Mesenchymal stem cell (in vitro differentiated cells and primary cell): ENCODE results near the gene NXT1.

Source experiments
- DNase-seq: peaks from one replicate; pipeline ENCODE4 v3.0.0-alpha.2; 2013
- H2AFZ ChIP-seq: one replicate; pipeline ENCODE4 v1.6.1; 2013; ENCODE audit warnings: low read depth, mild to moderate bottlenecking, control low read depth, inconsistent platforms, low read length, moderate library complexity
- H2AK5ac ChIP-seq: 2 replicates; pipeline ENCODE4 v1.6.1; 2013; ENCODE audit warnings: low read length, moderate library complexity, mild to moderate bottlenecking, inconsistent platforms; ENCODE audit not compliant: severe bottlenecking
- H2BK120ac ChIP-seq: one replicate; pipeline ENCODE4 v1.6.1; 2013; ENCODE audit warnings: low read depth, mild to moderate bottlenecking, inconsistent platforms, low read length, moderate library complexity
- H2BK12ac ChIP-seq, 2 experiments: one replicate each; pipeline ENCODE4 v1.6.1; 2013; ENCODE audit warnings: inconsistent platforms in 2 of 2, low read length in 2 of 2, mild to moderate bottlenecking in 2 of 2, moderate library complexity in 2 of 2, control low read depth in 1 of 2
- H2BK15ac ChIP-seq: one replicate; pipeline ENCODE4 v1.6.1; 2013; ENCODE audit warnings: mild to moderate bottlenecking, low read depth, inconsistent platforms; ENCODE audit not compliant: poor library complexity, severe bottlenecking
- H2BK5ac ChIP-seq: 2 replicates; pipeline ENCODE4 v1.6.1; 2013; ENCODE audit warnings: low read depth, mild to moderate bottlenecking, low read length, control low read depth, inconsistent platforms; ENCODE audit not compliant: poor library complexity, severe bottlenecking
- H3K14ac ChIP-seq, 2 experiments: one replicate each; pipeline ENCODE4 v1.6.1; 2013; ENCODE audit warnings: inconsistent platforms in 2 of 2, low read length in 2 of 2, control low read depth in 1 of 2, mild to moderate bottlenecking in 1 of 2, moderate library complexity in 1 of 2
- H3K18ac ChIP-seq, 2 experiments: one replicate each; pipeline ENCODE4 v1.6.1; 2013; ENCODE audit warnings: inconsistent platforms in 2 of 2, low read length in 2 of 2, control low read depth in 1 of 2, low read depth in 1 of 2, mild to moderate bottlenecking in 1 of 2
- H3K23ac ChIP-seq, 2 experiments: one replicate each; pipeline ENCODE4 v1.6.1; 2013; ENCODE audit warnings: inconsistent platforms in 2 of 2, low read length in 2 of 2, mild to moderate bottlenecking in 2 of 2, moderate library complexity in 2 of 2, control low read depth in 1 of 2
- H3K27ac ChIP-seq: 2 replicates; pipeline ENCODE4 v1.5.1; 2013; ENCODE audit warnings: mild to moderate bottlenecking, moderate library complexity, low read length, control low read depth, inconsistent platforms; ENCODE audit not compliant: poor library complexity, severe bottlenecking
- H3K27me3 ChIP-seq, 2 experiments: 2 replicates each; pipeline versions ENCODE4 v1.6.1 to v1.7.0; 2013; ENCODE audit warnings: low read length in 2 of 2, mild to moderate bottlenecking in 2 of 2, moderate library complexity in 2 of 2, control low read depth in 1 of 2, inconsistent platforms in 1 of 2; ENCODE audit not compliant: control insufficient read depth in 1 of 2, insufficient read depth in 1 of 2
- H3K36me3 ChIP-seq, 2 experiments: 2 replicates each; pipeline versions ENCODE4 v1.6.1 to v1.7.0; 2013; ENCODE audit warnings: low read length in 2 of 2, control low read depth in 1 of 2, inconsistent platforms in 1 of 2, low read depth in 1 of 2, mild to moderate bottlenecking in 1 of 2; ENCODE audit not compliant: insufficient read depth in 2 of 2, control insufficient read depth in 1 of 2
- H3K4ac ChIP-seq, 2 experiments: one replicate each; pipeline ENCODE4 v1.6.1; 2013; ENCODE audit warnings: inconsistent platforms in 2 of 2, low read length in 2 of 2, mild to moderate bottlenecking in 2 of 2, moderate library complexity in 2 of 2, control low read depth in 1 of 2, low read depth in 1 of 2
- H3K4me1 ChIP-seq: 2 replicates; pipeline ENCODE4 v1.6.1; 2013; ENCODE audit warnings: low read depth, low read length, control low read depth; ENCODE audit not compliant: control insufficient read depth, insufficient read depth
- H3K4me2 ChIP-seq: 2 replicates; pipeline ENCODE4 v1.6.1; 2013; ENCODE audit warnings: low read length, mild to moderate bottlenecking, inconsistent platforms; ENCODE audit not compliant: poor library complexity, severe bottlenecking
- H3K4me3 ChIP-seq, 2 experiments: 2 replicates each; pipeline versions ENCODE4 v1.5.1 to v1.7.0; 2013; ENCODE audit warnings: low read length in 2 of 2, mild to moderate bottlenecking in 2 of 2, control low read depth in 1 of 2, low read depth in 1 of 2; ENCODE audit not compliant: insufficient read depth in 1 of 2
- H3K79me1 ChIP-seq: replicated peaks from 2 replicates; pipeline ENCODE4 v1.6.1; 2013; ENCODE audit warnings: mild to moderate bottlenecking, control low read depth, low read length, inconsistent platforms; ENCODE audit not compliant: poor library complexity, severe bottlenecking
- H3K9ac ChIP-seq: 2 replicates; pipeline ENCODE4 v1.7.0; 2013; ENCODE audit warnings: mild to moderate bottlenecking, low read length, moderate library complexity
- H3K9me3 ChIP-seq: 2 replicates; pipeline ENCODE4 v1.7.0; 2013; ENCODE audit warnings: mild to moderate bottlenecking, low read length; ENCODE audit not compliant: control insufficient read depth
- H4K8ac ChIP-seq: one replicate; pipeline ENCODE4 v1.6.1; 2013; ENCODE audit warnings: inconsistent platforms, mild to moderate bottlenecking, low read length, moderate library complexity
- H4K91ac ChIP-seq: one replicate; pipeline ENCODE4 v1.6.1; 2013; ENCODE audit warnings: mild to moderate bottlenecking, low read length, inconsistent platforms
- WGBS: methylation state at CpG from one replicate; pipeline ENCODE4 v1.1.7; 2013; ENCODE audit warnings: mixed read lengths; 5-methylcytosine and 5-hydroxymethylcytosine counted together

NXT1 gene

GRCh38 chr20:23326774-23327173 lies 23.8 kb upstream of the NXT1 start:
- no peaks in the 10 kb centered on the region for H3K36me3 ChIP-seq
- H2BK120ac ChIP-seq, result no peak overlapping the region
- H3K23ac ChIP-seq, result no peak overlapping the region
- H3K4ac ChIP-seq, result no peak overlapping the region
- no peak overlapping the region for H3K9ac ChIP-seq
- no peak overlapping the region for H2AFZ ChIP-seq
- no peaks in the 10 kb centered on the region for H3K79me1 ChIP-seq
- H2BK12ac ChIP-seq, result no peak overlapping the region
- no peak overlapping the region for H3K4me3 ChIP-seq
- no peaks in the 10 kb centered on the region for H3K9me3 ChIP-seq
- H3K27ac ChIP-seq, result no peak overlapping the region
- WGBS, result 88% methylated on average over 8 of the region's 8 CpGs
- peaks cover 4% of the 10 kb centered on the region for H3K4me1 ChIP-seq
- no peak overlapping the region for H4K91ac ChIP-seq
- H2BK5ac ChIP-seq, result no peak overlapping the region
- DNase-seq, result no peak
- H3K14ac ChIP-seq, result peak overlapping the region in 1 of 2 experiments; percentile 44
- no peak overlapping the region for H2BK15ac ChIP-seq
- peaks cover 0 to 15% of the 10 kb centered on the region in 2 experiments for H3K27me3 ChIP-seq
- H4K8ac ChIP-seq, result no peak overlapping the region
- H2AK5ac ChIP-seq, result no peak overlapping the region
- no peak overlapping the region for H3K4me2 ChIP-seq
- H3K18ac ChIP-seq, result no peak overlapping the region

GRCh38 chr20:23327617-23328333 lies 22.8 kb upstream of the NXT1 start:
- H2AK5ac ChIP-seq, result no peak overlapping the region
- no peak overlapping the region for H3K4ac ChIP-seq
- no peaks in the 10 kb centered on the region for H3K79me1 ChIP-seq
- no peak overlapping the region for H3K9ac ChIP-seq
- no peak for DNase-seq
- H3K27ac ChIP-seq, result no peak overlapping the region
- H3K4me2 ChIP-seq, result no peak overlapping the region
- H4K8ac ChIP-seq, result no peak overlapping the region
- peaks cover 5% of the 10 kb centered on the region for H3K4me1 ChIP-seq
- H3K27me3 ChIP-seq, result peaks cover 0 to 15% of the 10 kb centered on the region in 2 experiments
- H2AFZ ChIP-seq, result no peak overlapping the region
- no peak overlapping the region for H3K18ac ChIP-seq
- H3K14ac ChIP-seq, result no peak overlapping the region
- no peak overlapping the region for H2BK15ac ChIP-seq
- no peaks in the 10 kb centered on the region for H3K9me3 ChIP-seq
- no peak overlapping the region for H2BK12ac ChIP-seq
- no peak overlapping the region for H2BK5ac ChIP-seq
- no peak overlapping the region for H4K91ac ChIP-seq
- 96% methylated on average over 15 of the region's 15 CpGs for WGBS
- H3K36me3 ChIP-seq, result no peaks in the 10 kb centered on the region
- no peak overlapping the region for H3K23ac ChIP-seq
- no peak overlapping the region for H3K4me3 ChIP-seq
- no peak overlapping the region for H2BK120ac ChIP-seq

- Histone ChIP-seq H2BK5ac (no peak overlapping the region), H3K23ac (no peak overlapping the region), H3K9ac (no peak overlapping the region), H2BK120ac (no peak overlapping the region), H2AFZ (no peak overlapping the region), H3K14ac (no peak overlapping the region), H3K36me3 (no peaks in the 10 kb centered on the region), H2AK5ac (no peak overlapping the region), H3K4me3 (no peak overlapping the region), H3K9me3 (no peaks in the 10 kb centered on the region), H4K91ac (no peak overlapping the region), H3K79me1 (no peaks in the 10 kb centered on the region), H3K4ac (no peak overlapping the region), H3K4me2 (no peak overlapping the region), H2BK15ac (no peak overlapping the region), H2BK12ac (no peak overlapping the region), H3K4me1 (peaks cover 10% of the 10 kb centered on the region), H3K27me3 (no peaks in the 10 kb centered on the region), H3K27ac (no peak overlapping the region), H4K8ac (no peak overlapping the region), H3K18ac (no peak overlapping the region)
- DNase-seq, result no peak
- WGBS, result 90% methylated on average over 7 of the region's 8 CpGs
These were observed 18.9 kb upstream of the NXT1 start for GRCh38 chr20:23331450-23332350.

DNA sequence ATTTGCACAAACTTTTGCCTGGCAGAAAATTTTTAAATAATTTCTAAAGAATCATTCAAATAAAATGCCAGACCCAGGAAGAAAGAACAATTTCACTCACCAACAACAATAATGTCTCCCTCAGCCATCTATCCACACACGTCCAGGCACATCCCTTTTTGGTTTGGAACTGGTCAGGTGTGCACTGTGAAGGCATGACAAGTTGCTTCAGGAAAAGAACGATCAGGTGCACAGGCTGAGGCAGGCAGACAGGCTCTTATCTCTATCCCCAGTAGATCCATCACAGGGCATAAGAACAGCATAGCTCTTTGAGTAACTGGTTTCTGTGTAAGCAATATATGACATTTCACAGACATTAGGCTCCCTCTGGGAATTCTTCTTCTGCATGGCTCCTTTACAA lies 18.1 kb upstream of the NXT1 start:
- no peak overlapping the region for H2AK5ac ChIP-seq
- no peak overlapping the region for H3K14ac ChIP-seq
- H3K36me3 ChIP-seq, result no peaks in the 10 kb centered on the region
- no peak overlapping the region for H2BK12ac ChIP-seq
- H3K18ac ChIP-seq, result no peak overlapping the region
- no peaks in the 10 kb centered on the region for H3K9me3 ChIP-seq
- H3K4me1 ChIP-seq, result peaks cover 11% of the 10 kb centered on the region
- no peak overlapping the region for H2BK120ac ChIP-seq
- H3K23ac ChIP-seq, result no peak overlapping the region
- no peak overlapping the region for H3K27ac ChIP-seq
- H3K4me2 ChIP-seq, result no peak overlapping the region
- no peak overlapping the region for H4K91ac ChIP-seq
- no peak overlapping the region for H4K8ac ChIP-seq
- no peaks in the 10 kb centered on the region for H3K79me1 ChIP-seq
- H2BK5ac ChIP-seq, result no peak overlapping the region
- WGBS, result 51% methylated on average over 2 of the region's 2 CpGs
- no peaks in the 10 kb centered on the region for H3K27me3 ChIP-seq
- no peak for DNase-seq
- H2BK15ac ChIP-seq, result no peak overlapping the region
- H2AFZ ChIP-seq, result no peak overlapping the region
- H3K4me3 ChIP-seq, result no peak overlapping the region
- H3K9ac ChIP-seq, result no peak overlapping the region
- no peak overlapping the region for H3K4ac ChIP-seq
